Measurements from ENCODE around the gene ZRANB3.

DNA sequence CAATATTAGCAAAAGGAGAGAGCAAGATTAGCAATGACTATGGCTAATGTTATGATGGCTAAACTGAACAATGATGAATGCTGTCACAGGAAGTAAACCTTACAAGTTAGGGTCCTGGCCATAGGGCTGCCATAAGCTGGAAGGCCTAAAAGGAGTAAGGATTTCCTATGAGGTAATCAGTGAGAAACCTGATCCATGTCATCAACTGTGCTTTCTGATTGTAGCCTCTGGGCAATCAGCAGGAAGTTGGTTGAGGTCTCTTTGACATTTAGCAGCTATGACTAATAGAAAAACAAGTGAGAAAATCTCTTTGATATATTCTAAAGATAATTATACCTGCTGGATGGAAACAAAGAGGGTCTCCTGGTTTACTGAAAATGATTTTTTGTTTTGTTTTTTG lies 285.9 kb downstream of the ZRANB3 start:
- TF ChIP-seq EZH2phosphoT487 (IDR thresholded peaks at IDR 0.05; ENCODE audit: unreplicated experiment): no peak
- TF ChIP-seq, protein P1, sequence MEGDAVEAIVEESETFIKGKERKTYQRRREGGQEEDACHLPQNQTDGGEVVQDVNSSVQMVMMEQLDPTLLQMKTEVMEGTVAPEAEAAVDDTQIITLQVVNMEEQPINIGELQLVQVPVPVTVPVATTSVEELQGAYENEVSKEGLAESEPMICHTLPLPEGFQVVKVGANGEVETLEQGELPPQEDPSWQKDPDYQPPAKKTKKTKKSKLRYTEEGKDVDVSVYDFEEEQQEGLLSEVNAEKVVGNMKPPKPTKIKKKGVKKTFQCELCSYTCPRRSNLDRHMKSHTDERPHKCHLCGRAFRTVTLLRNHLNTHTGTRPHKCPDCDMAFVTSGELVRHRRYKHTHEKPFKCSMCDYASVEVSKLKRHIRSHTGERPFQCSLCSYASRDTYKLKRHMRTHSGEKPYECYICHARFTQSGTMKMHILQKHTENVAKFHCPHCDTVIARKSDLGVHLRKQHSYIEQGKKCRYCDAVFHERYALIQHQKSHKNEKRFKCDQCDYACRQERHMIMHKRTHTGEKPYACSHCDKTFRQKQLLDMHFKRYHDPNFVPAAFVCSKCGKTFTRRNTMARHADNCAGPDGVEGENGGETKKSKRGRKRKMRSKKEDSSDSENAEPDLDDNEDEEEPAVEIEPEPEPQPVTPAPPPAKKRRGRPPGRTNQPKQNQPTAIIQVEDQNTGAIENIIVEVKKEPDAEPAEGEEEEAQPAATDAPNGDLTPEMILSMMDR (conservative IDR thresholded peaks at IDR 0.05; ENCODE audit: low read depth in 2 of 2): no peak
- no peak for TF ChIP-seq EZH2 (IDR thresholded peaks at IDR 0.05; ENCODE audit: low read depth, unreplicated experiment)
- no peak for TF ChIP-seq CREB1 (CRISPR knock-in tag; IDR thresholded peaks at IDR 0.05; ENCODE audit: low read depth)
- no peak for TF ChIP-seq POLR2AphosphoS5 (IDR thresholded peaks at IDR 0.05; ENCODE audit: low read depth)
- TF ChIP-seq, protein P2, sequence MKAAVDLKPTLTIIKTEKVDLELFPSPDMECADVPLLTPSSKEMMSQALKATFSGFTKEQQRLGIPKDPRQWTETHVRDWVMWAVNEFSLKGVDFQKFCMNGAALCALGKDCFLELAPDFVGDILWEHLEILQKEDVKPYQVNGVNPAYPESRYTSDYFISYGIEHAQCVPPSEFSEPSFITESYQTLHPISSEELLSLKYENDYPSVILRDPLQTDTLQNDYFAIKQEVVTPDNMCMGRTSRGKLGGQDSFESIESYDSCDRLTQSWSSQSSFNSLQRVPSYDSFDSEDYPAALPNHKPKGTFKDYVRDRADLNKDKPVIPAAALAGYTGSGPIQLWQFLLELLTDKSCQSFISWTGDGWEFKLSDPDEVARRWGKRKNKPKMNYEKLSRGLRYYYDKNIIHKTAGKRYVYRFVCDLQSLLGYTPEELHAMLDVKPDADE (IDR thresholded peaks at IDR 0.05): no peak
- TF ChIP-seq, protein P3, sequence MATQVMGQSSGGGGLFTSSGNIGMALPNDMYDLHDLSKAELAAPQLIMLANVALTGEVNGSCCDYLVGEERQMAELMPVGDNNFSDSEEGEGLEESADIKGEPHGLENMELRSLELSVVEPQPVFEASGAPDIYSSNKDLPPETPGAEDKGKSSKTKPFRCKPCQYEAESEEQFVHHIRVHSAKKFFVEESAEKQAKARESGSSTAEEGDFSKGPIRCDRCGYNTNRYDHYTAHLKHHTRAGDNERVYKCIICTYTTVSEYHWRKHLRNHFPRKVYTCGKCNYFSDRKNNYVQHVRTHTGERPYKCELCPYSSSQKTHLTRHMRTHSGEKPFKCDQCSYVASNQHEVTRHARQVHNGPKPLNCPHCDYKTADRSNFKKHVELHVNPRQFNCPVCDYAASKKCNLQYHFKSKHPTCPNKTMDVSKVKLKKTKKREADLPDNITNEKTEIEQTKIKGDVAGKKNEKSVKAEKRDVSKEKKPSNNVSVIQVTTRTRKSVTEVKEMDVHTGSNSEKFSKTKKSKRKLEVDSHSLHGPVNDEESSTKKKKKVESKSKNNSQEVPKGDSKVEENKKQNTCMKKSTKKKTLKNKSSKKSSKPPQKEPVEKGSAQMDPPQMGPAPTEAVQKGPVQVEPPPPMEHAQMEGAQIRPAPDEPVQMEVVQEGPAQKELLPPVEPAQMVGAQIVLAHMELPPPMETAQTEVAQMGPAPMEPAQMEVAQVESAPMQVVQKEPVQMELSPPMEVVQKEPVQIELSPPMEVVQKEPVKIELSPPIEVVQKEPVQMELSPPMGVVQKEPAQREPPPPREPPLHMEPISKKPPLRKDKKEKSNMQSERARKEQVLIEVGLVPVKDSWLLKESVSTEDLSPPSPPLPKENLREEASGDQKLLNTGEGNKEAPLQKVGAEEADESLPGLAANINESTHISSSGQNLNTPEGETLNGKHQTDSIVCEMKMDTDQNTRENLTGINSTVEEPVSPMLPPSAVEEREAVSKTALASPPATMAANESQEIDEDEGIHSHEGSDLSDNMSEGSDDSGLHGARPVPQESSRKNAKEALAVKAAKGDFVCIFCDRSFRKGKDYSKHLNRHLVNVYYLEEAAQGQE (IDR thresholded peaks at IDR 0.05; ENCODE audit: unreplicated experiment): no peak
- TF ChIP-seq ZNF114 (CRISPR knock-in tag; IDR thresholded peaks at IDR 0.05): no peak
- no peak for TF ChIP-seq ZNF462 (CRISPR knock-in tag; IDR thresholded peaks at IDR 0.05)
- no peak for TF ChIP-seq JUNB (IDR thresholded peaks at IDR 0.05; ENCODE audit: unreplicated experiment)
- no peak for TF ChIP-seq ZNF331 (CRISPR knock-in tag; IDR thresholded peaks at IDR 0.05; ENCODE audit: low read depth)

Measured in GM23338 (cell line).